Measurements from ENCODE around the gene CEBPA.

Gene CEBPA

DNA sequence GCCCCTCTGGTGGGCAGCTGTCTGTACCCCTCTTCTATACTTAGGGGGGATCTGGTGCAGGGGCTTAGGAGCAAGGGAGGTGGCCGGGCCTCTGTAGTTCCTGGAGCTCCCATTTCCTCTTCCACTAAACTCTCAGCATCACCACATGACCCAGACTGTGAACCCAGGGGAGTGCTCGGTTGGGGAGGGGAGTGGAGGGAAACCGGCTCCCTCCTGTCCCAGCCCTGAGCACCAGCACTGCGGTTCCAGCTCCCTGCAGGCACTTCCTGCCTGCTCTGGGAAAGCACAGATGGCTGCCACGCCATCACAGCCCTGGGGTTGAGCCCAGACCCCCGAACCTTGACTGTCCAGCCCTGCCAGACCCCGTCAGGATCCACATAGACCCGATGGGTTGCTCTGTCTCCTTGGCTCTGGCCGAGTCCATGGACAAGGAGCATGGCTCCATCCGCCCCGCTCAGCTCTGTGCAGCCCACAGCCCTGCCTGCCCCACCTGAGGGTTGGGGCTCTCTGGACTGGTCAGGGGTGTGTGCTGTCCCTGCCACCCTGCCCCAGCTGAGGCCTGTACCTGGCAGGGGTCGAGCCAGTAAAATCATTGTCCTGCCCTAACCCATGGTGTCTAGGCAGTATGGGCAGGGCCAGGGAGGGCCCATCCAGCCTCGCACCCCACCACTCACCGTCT lies 40.7 kb downstream of the CEBPA start:
- H3K4me3 ChIP-seq (ENCODE audit: insufficient read depth, low read depth, low read length, poor library complexity, severe bottlenecking): no peak overlapping the region
- DNase-seq: no peak
- H3K9me3 ChIP-seq (ENCODE audit: control insufficient read depth, low read length): no peaks in the 10 kb centered on the region
- H3K36me3 ChIP-seq (ENCODE audit: control insufficient read depth, insufficient read depth, low read length): no peaks in the 10 kb centered on the region
- no peak overlapping the region for H3K27ac ChIP-seq (ENCODE audit: insufficient read depth, low read length, poor library complexity, severe bottlenecking)
- H3K27me3 ChIP-seq (replicated peaks; ENCODE audit: control insufficient read depth, insufficient read depth, low read length, poor library complexity, severe bottlenecking): no peaks in the 10 kb centered on the region
- H3K4me1 ChIP-seq (ENCODE audit: control insufficient read depth, insufficient read depth, low read length, poor library complexity, severe bottlenecking): peaks cover 5% of the 10 kb centered on the region

DNA sequence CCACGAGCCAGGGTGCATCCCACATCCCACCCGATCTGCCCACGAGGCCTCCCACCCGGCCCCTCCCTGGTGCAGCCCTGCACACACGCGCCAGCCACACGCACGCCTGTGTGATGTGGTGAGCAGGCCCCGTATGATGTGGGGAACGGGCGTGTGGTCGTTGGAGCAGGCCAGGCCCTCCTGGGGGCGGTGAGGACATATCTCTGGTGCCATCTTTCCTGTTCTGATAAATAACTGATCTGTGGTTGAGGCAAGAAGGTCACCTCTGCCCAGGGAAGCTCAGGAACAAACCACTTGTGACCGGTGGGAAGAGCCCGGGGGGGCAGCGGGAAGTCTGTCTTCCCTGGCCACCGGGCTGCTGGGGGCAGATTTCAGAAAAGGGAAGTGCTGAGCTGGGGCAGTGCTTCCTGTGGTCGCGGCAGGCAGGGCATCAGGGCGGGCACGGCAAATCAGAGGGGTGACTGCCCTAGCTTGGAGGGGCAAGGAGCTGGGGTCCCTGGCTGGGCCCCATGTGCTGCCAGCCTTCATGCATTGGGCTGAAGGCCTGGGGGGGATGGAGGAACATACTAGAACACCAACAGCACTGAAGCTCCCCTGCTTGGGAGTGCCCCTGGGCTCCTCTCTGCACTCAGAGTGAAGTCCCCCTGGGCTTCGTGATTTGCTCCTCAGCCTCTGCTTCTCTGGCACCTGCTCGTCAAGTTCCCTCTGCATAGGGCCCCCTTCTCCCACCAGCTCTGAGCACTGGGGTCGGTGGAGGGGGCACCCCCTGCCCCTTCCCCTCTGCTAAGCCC lies 41.5 kb downstream of the CEBPA start:
- Histone ChIP-seq H3K36me3 (ENCODE audit: control insufficient read depth, insufficient read depth, low read length) (no peaks in the 10 kb centered on the region), H3K4me1 (ENCODE audit: control insufficient read depth, insufficient read depth, low read length, poor library complexity, severe bottlenecking) (peaks cover 5% of the 10 kb centered on the region), H3K9me3 (ENCODE audit: control insufficient read depth, low read length) (no peaks in the 10 kb centered on the region), H3K27ac (ENCODE audit: insufficient read depth, low read length, poor library complexity, severe bottlenecking) (no peak overlapping the region), H3K27me3 (replicated peaks; ENCODE audit: control insufficient read depth, insufficient read depth, low read length, poor library complexity, severe bottlenecking) (no peaks in the 10 kb centered on the region), H3K4me3 (ENCODE audit: insufficient read depth, low read depth, low read length, poor library complexity, severe bottlenecking) (no peak overlapping the region)
- no peak for DNase-seq

- H3K4me3 ChIP-seq (ENCODE audit: insufficient read depth, low read depth, low read length, poor library complexity, severe bottlenecking): no peak overlapping the region
Measured at GRCh38 chr19:33259539-33259938, 42.8 kb downstream of the CEBPA start.

GRCh38 chr19:33257828-33258227 lies 44.5 kb downstream of the CEBPA start:
- Histone ChIP-seq H3K9me3 (ENCODE audit: control insufficient read depth, low read length) (no peaks in the 10 kb centered on the region), H3K4me1 (ENCODE audit: control insufficient read depth, insufficient read depth, low read length, poor library complexity, severe bottlenecking) (peaks cover 5% of the 10 kb centered on the region), H3K27me3 (replicated peaks; ENCODE audit: control insufficient read depth, insufficient read depth, low read length, poor library complexity, severe bottlenecking) (no peaks in the 10 kb centered on the region), H3K36me3 (ENCODE audit: control insufficient read depth, insufficient read depth, low read length) (no peaks in the 10 kb centered on the region), H3K4me3 (ENCODE audit: insufficient read depth, low read depth, low read length, poor library complexity, severe bottlenecking) (no peak overlapping the region), H3K27ac (ENCODE audit: insufficient read depth, low read length, poor library complexity, severe bottlenecking) (no peak overlapping the region)
- DNase-seq: no peak

More at GRCh38 chr19:33259539-33259938, 42.8 kb downstream of the CEBPA start:
- Histone ChIP-seq H3K4me1 (ENCODE audit: control insufficient read depth, insufficient read depth, low read length, poor library complexity, severe bottlenecking) (peaks cover 5% of the 10 kb centered on the region), H3K27me3 (replicated peaks; ENCODE audit: control insufficient read depth, insufficient read depth, low read length, poor library complexity, severe bottlenecking) (no peaks in the 10 kb centered on the region), H3K9me3 (ENCODE audit: control insufficient read depth, low read length) (no peaks in the 10 kb centered on the region), H3K27ac (ENCODE audit: insufficient read depth, low read length, poor library complexity, severe bottlenecking) (no peak overlapping the region), H3K36me3 (ENCODE audit: control insufficient read depth, insufficient read depth, low read length) (no peaks in the 10 kb centered on the region)
- DNase-seq: no peak

DNA sequence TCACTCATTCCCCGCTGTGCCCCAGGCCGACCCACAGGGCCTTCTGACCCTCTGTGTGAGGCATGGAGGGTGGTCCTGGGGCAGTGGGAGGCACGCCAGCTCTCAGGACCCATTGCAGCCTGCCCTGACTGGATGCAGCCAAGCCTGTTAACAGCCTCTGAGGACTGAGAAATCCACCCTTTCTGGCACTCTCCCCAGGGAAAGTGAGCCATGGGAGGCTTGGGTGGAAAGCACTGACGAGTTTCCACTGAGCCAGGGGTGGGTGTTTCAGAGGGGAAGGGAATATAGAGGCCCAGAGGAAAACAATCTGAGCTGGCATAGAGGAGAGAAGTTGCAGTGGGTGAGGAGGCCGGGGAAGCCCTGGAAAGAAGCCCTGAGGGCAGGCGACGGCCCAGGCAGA lies 46.1 kb downstream of the CEBPA start:
- Histone ChIP-seq H3K27ac (ENCODE audit: insufficient read depth, low read length, poor library complexity, severe bottlenecking) (no peak overlapping the region), H3K4me1 (ENCODE audit: control insufficient read depth, insufficient read depth, low read length, poor library complexity, severe bottlenecking) (peaks cover 5% of the 10 kb centered on the region)
- DNase-seq: no peak

GRCh38 chr19:33255781-33256180 lies 46.6 kb downstream of the CEBPA start:
- H3K27ac ChIP-seq (ENCODE audit: insufficient read depth, low read length, poor library complexity, severe bottlenecking): no peak overlapping the region
- no peak overlapping the region for H3K4me3 ChIP-seq (ENCODE audit: insufficient read depth, low read depth, low read length, poor library complexity, severe bottlenecking)
- peaks cover 3% of the 10 kb centered on the region for H3K4me1 ChIP-seq (ENCODE audit: control insufficient read depth, insufficient read depth, low read length, poor library complexity, severe bottlenecking)
- no peaks in the 10 kb centered on the region for H3K9me3 ChIP-seq (ENCODE audit: control insufficient read depth, low read length)
- DNase-seq: no peak
- H3K36me3 ChIP-seq (ENCODE audit: control insufficient read depth, insufficient read depth, low read length): no peaks in the 10 kb centered on the region
- no peaks in the 10 kb centered on the region for H3K27me3 ChIP-seq (replicated peaks; ENCODE audit: control insufficient read depth, insufficient read depth, low read length, poor library complexity, severe bottlenecking)

More for the DNA sequence above, 46.1 kb downstream of the CEBPA start:
- Histone ChIP-seq H3K9me3 (ENCODE audit: control insufficient read depth, low read length) (no peaks in the 10 kb centered on the region), H3K27me3 (replicated peaks; ENCODE audit: control insufficient read depth, insufficient read depth, low read length, poor library complexity, severe bottlenecking) (no peaks in the 10 kb centered on the region), H3K4me3 (ENCODE audit: insufficient read depth, low read depth, low read length, poor library complexity, severe bottlenecking) (no peak overlapping the region), H3K36me3 (ENCODE audit: control insufficient read depth, insufficient read depth, low read length) (no peaks in the 10 kb centered on the region)

DNA sequence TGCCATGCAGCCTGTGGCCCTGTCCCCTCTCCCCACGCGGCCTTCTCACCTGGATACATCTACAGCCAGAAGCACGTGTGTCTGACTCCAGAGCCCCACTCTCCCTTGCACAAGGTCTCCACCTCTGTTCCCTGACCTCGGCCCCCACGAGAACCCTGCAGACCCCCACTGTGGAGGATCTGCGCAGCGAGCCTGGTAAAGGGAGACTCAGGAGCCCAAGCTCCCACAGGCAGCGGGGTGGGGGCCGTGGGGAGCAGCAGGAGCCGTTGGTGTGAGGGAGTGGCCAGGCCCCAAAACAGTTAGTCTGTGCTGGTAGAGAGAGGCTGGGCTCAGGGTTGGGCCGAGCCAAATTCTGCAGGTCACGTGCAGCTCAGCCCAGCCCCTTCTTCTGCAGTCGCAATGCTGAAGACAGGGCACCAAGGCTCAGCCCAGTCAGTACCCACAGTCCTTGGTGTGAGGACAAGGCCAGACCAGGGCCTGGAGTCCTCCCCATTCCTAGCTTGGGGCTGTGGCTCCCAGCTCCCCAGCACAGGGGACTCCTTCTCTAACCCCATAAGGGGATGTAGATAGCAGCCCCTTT lies 48.0 kb downstream of the CEBPA start:
- DNase-seq: no peak
- Histone ChIP-seq H3K9me3 (ENCODE audit: control insufficient read depth, low read length) (no peaks in the 10 kb centered on the region), H3K4me1 (ENCODE audit: control insufficient read depth, insufficient read depth, low read length, poor library complexity, severe bottlenecking) (no peaks in the 10 kb centered on the region), H3K36me3 (ENCODE audit: control insufficient read depth, insufficient read depth, low read length) (no peaks in the 10 kb centered on the region), H3K27me3 (replicated peaks; ENCODE audit: control insufficient read depth, insufficient read depth, low read length, poor library complexity, severe bottlenecking) (no peaks in the 10 kb centered on the region), H3K4me3 (ENCODE audit: insufficient read depth, low read depth, low read length, poor library complexity, severe bottlenecking) (no peak overlapping the region), H3K27ac (ENCODE audit: insufficient read depth, low read length, poor library complexity, severe bottlenecking) (no peak overlapping the region)

DNA sequence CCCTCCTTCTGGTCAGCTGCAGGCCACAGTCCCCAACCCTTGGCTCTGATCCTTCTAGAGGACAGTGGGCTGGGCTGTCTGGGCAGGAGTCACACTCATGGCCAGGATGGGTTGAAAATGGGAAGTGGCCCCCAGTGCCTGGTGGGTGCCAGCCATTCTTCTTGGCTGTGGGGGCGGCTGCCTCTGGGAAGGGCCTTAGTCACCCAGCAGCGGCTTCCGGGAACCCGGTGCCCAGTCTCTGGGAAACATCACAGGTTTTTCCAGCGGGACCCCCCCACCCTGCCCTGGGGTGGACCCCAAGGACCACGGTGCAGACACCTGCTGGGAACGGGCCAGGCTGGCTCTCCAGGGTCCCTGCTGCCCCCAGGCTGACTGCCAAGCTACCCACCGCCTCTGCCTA lies 49.4 kb downstream of the CEBPA start:
- no peaks in the 10 kb centered on the region for H3K9me3 ChIP-seq (ENCODE audit: control insufficient read depth, low read length)
- no peaks in the 10 kb centered on the region for H3K27me3 ChIP-seq (replicated peaks; ENCODE audit: control insufficient read depth, insufficient read depth, low read length, poor library complexity, severe bottlenecking)

GRCh38 chr19:33252418-33252962 lies 49.8 kb downstream of the CEBPA start:
- DNase-seq: no peak
- Histone ChIP-seq H3K27me3 (replicated peaks; ENCODE audit: control insufficient read depth, insufficient read depth, low read length, poor library complexity, severe bottlenecking) (no peaks in the 10 kb centered on the region), H3K4me3 (ENCODE audit: insufficient read depth, low read depth, low read length, poor library complexity, severe bottlenecking) (no peak overlapping the region)

More for the DNA sequence above, 49.4 kb downstream of the CEBPA start:
- H3K4me1 ChIP-seq (ENCODE audit: control insufficient read depth, insufficient read depth, low read length, poor library complexity, severe bottlenecking): no peaks in the 10 kb centered on the region
- no peak overlapping the region for H3K4me3 ChIP-seq (ENCODE audit: insufficient read depth, low read depth, low read length, poor library complexity, severe bottlenecking)
- no peaks in the 10 kb centered on the region for H3K36me3 ChIP-seq (ENCODE audit: control insufficient read depth, insufficient read depth, low read length)
- H3K27ac ChIP-seq (ENCODE audit: insufficient read depth, low read length, poor library complexity, severe bottlenecking): no peak overlapping the region
- no peak for DNase-seq

More at GRCh38 chr19:33252418-33252962, 49.8 kb downstream of the CEBPA start:
- H3K9me3 ChIP-seq (ENCODE audit: control insufficient read depth, low read length): no peaks in the 10 kb centered on the region
- H3K36me3 ChIP-seq (ENCODE audit: control insufficient read depth, insufficient read depth, low read length): no peaks in the 10 kb centered on the region
- no peaks in the 10 kb centered on the region for H3K4me1 ChIP-seq (ENCODE audit: control insufficient read depth, insufficient read depth, low read length, poor library complexity, severe bottlenecking)
- H3K27ac ChIP-seq (ENCODE audit: insufficient read depth, low read length, poor library complexity, severe bottlenecking): no peak overlapping the region

Measured in effector memory CD4-positive, alpha-beta T cell (primary cell).